ENCODE data around the gene AIPL1.

AIPL1 gene

GRCh38 chr17:6449307-6449706 is 14.4 kb upstream of the AIPL1 start:
- no peak for DNase-seq (ENCODE audit: low read depth, low spot score)

- DNase-seq (ENCODE audit: low read depth, low spot score) = no peak
Measured at GRCh38 chr17:6448473-6448872, 13.6 kb upstream of the AIPL1 start.

GRCh38 chr17:6446516-6447100 is 11.7 kb upstream of the AIPL1 start:
- no peak for DNase-seq (ENCODE audit: low read depth, low spot score)

- DNase-seq (ENCODE audit: low read depth, low spot score) = no peak
Measured at GRCh38 chr17:6444571-6445335, 9.8 kb upstream of the AIPL1 start.

GRCh38 chr17:6443692-6444570 is 9.0 kb upstream of the AIPL1 start, which contains the start of gene PIMREG:
Gene PIMREG, plus strand, starts transcription at chr17:6444455. Its CDS starts 656 bp downstream, at chr17:6445111.
- DNase-seq (ENCODE audit: low read depth, low spot score) = peak; percentile 74

- DNase-seq (ENCODE audit: low read depth, low spot score) = no peak
Measured at GRCh38 chr17:6442775-6443174, 7.9 kb upstream of the AIPL1 start.

GRCh38 chr17:6439951-6440350 is 5.0 kb upstream of the AIPL1 start:
- DNase-seq (ENCODE audit: low read depth, low spot score) = no peak

- no peak for DNase-seq (ENCODE audit: low read depth, low spot score)
Measured at GRCh38 chr17:6437956-6438355, 3.0 kb upstream of the AIPL1 start.

- no peak for DNase-seq (ENCODE audit: low read depth, low spot score)
Measured at GRCh38 chr17:6437466-6437865, 2.5 kb upstream of the AIPL1 start.

GRCh38 chr17:6435968-6436367 is 1.0 kb upstream of the AIPL1 start:
- no peak for DNase-seq (ENCODE audit: low read depth, low spot score)

GRCh38 chr17:6430769-6431168 is 4.2 kb downstream of the AIPL1 start:
- no peak for DNase-seq (ENCODE audit: low read depth, low spot score)

- no peak for DNase-seq (ENCODE audit: low read depth, low spot score)
Measured at GRCh38 chr17:6429266-6429665, 5.7 kb downstream of the AIPL1 start.

- DNase-seq (ENCODE audit: low read depth, low spot score) = no peak
Measured at GRCh38 chr17:6428207-6428965, 6.5 kb downstream of the AIPL1 start.

GRCh38 chr17:6427279-6427781 is 7.6 kb downstream of the AIPL1 start:
- DNase-seq (ENCODE audit: low read depth, low spot score) = no peak

- no peak for DNase-seq (ENCODE audit: low read depth, low spot score)
Measured at GRCh38 chr17:6426356-6427101, 8.4 kb downstream of the AIPL1 start.

GRCh38 chr17:6425407-6425806 is 9.5 kb downstream of the AIPL1 start:
- no peak for DNase-seq (ENCODE audit: low read depth, low spot score)

- DNase-seq (ENCODE audit: low read depth, low spot score) = no peak
Measured at GRCh38 chr17:6423931-6424330, 11.0 kb downstream of the AIPL1 start.

- DNase-seq (ENCODE audit: low read depth, low spot score) = no peak
Measured at GRCh38 chr17:6422654-6423241, 12.2 kb downstream of the AIPL1 start.

- DNase-seq (ENCODE audit: low read depth, low spot score) = no peak
Measured at GRCh38 chr17:6421700-6422604, 13.0 kb downstream of the AIPL1 start.

Measured in brain pericyte (primary cell).